ENCODE results near the gene MBTPS2.
A peak's percentile ranks its signal among the peaks of the same experiment; 100 is the strongest.
"Not testable (repeated sequence)": the region's sequence is repeated elsewhere in the genome, so short reads cannot be mapped to it uniquely, and the experiment has no call there.

Gene MBTPS2

DNA sequence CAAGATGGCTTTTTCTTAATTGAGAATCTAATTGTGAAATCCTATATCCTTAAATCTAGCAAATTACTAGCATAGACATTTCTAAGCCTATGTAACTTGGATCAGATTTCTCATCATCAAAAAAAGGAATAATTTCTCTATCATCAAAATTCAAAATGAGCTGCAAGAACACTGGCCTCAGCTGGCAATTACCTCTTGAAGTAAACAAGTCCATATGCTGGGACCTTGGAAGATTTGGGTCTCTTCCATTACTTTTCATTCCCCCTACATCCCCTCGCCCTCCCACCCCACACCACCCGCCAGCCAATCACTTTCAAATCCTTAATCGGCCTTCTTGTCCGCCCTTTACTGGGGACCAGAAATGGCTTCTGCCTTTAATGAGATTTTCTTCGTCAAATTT lies 23.3 kb upstream of the MBTPS2 start:
- no peaks in the 10 kb centered on the region for H3K4me1 Mint-ChIP-seq
- H3K4me3 Mint-ChIP-seq: no peak overlapping the region
- H3K36me3 Mint-ChIP-seq (ENCODE audit: low read depth): no peaks in the 10 kb centered on the region
- TF ChIP-seq, protein P1, sequence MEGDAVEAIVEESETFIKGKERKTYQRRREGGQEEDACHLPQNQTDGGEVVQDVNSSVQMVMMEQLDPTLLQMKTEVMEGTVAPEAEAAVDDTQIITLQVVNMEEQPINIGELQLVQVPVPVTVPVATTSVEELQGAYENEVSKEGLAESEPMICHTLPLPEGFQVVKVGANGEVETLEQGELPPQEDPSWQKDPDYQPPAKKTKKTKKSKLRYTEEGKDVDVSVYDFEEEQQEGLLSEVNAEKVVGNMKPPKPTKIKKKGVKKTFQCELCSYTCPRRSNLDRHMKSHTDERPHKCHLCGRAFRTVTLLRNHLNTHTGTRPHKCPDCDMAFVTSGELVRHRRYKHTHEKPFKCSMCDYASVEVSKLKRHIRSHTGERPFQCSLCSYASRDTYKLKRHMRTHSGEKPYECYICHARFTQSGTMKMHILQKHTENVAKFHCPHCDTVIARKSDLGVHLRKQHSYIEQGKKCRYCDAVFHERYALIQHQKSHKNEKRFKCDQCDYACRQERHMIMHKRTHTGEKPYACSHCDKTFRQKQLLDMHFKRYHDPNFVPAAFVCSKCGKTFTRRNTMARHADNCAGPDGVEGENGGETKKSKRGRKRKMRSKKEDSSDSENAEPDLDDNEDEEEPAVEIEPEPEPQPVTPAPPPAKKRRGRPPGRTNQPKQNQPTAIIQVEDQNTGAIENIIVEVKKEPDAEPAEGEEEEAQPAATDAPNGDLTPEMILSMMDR (IDR thresholded peaks at IDR 0.05): no peak
- H3K9me3 Mint-ChIP-seq: peaks cover 5% of the 10 kb centered on the region
- no peaks in the 10 kb centered on the region for H3K27me3 Mint-ChIP-seq (ENCODE audit: low read depth, poor library complexity)
- DNase-seq: no peak
- no peak overlapping the region for H3K27ac Mint-ChIP-seq

DNA sequence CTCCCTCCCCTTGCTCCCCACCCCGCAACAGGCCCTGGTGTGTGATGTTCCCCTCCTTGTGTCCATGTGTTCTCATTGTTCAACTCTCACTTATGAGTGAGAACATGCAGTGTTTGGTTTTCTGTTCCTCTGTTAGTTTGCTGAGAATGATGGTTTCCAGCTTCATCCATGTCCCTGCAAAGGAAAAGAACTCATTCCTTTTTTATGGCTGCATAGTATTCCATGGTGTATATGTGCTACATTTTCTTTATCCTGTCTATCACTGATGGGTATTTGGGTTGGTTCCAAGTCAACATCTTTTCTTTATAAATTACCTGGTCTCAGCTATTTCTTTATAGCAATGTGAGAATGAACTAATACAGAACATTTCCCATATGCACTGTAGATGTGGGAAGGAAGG lies 19.2 kb upstream of the MBTPS2 start:
- not testable (repeated sequence) for H3K9me3 Mint-ChIP-seq; H3K36me3 Mint-ChIP-seq (ENCODE audit: low read depth); H3K27me3 Mint-ChIP-seq (ENCODE audit: low read depth, poor library complexity); H3K27ac Mint-ChIP-seq; H3K4me3 Mint-ChIP-seq; DNase-seq; H3K4me1 Mint-ChIP-seq

DNA sequence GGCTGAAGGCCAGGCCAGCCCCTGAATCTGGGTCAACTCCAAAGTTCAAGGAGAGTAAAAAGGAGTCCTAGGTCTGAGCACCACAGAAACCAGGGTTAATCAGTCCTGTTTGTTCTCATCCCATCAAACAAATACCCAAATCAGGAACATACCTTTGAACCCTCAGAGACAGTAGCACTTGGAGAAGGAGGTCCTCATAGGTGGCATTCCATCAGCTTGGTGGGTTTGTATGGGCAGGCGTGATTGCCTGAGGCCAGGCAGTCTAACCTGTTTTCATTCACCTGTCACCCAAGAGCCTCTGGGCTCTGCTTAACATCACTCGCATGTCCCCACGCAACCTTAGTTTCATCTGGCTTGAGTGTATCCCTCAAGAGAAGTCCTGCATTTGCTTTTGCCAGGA lies 17.5 kb upstream of the MBTPS2 start:
- H3K4me1 Mint-ChIP-seq: no peaks in the 10 kb centered on the region
- DNase-seq: no peak
- H3K27me3 Mint-ChIP-seq (ENCODE audit: low read depth, poor library complexity): no peaks in the 10 kb centered on the region
- H3K27ac Mint-ChIP-seq: no peak overlapping the region
- no peaks in the 10 kb centered on the region for H3K9me3 Mint-ChIP-seq
- TF ChIP-seq, protein P1 (IDR thresholded peaks at IDR 0.05): no peak
- H3K36me3 Mint-ChIP-seq (ENCODE audit: low read depth): no peaks in the 10 kb centered on the region
- no peak overlapping the region for H3K4me3 Mint-ChIP-seq

DNA sequence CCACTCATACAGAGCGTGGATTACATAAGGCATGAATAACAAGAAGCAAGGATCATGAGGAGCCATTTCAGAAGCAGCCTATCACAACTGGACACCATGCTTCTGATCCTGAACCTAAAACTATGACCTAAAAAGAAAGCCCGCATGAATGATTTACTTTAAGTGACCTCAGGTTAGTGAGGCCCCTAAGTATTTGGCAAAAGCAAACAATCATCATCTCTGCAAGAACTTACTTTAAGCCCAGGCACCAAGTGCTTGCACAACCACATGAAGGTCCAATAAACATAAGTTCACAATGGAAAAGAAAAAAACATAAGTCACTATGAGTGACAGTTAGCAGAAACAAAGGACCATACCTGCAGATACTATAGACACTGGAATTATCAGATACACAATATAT lies 7.9 kb upstream of the MBTPS2 start:
- no peaks in the 10 kb centered on the region for H3K36me3 Mint-ChIP-seq (ENCODE audit: low read depth)
- H3K27me3 Mint-ChIP-seq (ENCODE audit: low read depth, poor library complexity): peaks cover 9% of the 10 kb centered on the region
- H3K27ac Mint-ChIP-seq: no peak overlapping the region
- no peaks in the 10 kb centered on the region for H3K9me3 Mint-ChIP-seq
- no peak for DNase-seq
- TF ChIP-seq, protein P1 (IDR thresholded peaks at IDR 0.05): no peak
- H3K4me3 Mint-ChIP-seq: no peak overlapping the region
- no peaks in the 10 kb centered on the region for H3K4me1 Mint-ChIP-seq

DNA sequence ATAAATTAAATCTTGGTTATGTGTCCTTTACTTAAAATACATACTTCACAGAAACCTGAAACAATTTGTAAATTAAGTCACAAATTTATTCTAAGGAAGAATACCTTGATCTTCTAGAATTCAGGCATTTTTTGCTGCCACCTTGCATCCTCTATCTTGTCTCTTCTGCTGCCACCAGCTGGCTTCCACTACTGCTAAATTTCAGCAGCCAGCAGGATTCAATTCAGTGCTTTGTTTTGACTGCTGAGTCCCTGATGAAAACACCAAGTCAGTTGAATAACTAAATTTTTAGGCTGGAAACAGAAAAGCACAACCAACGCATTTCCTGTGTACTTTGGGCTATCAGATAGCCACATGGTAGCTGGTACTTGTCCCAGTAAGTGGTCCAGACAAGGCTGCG lies 2.4 kb upstream of the MBTPS2 start:
- Mint-ChIP-seq H3K36me3 (ENCODE audit: low read depth) (no peaks in the 10 kb centered on the region), H3K4me1 (peaks cover 5% of the 10 kb centered on the region), H3K9me3 (no peaks in the 10 kb centered on the region), H3K4me3 (no peak overlapping the region), H3K27ac (no peak overlapping the region), H3K27me3 (ENCODE audit: low read depth, poor library complexity) (peaks cover 5% of the 10 kb centered on the region)
- TF ChIP-seq, protein P1 (IDR thresholded peaks at IDR 0.05): no peak
- DNase-seq: no peak

DNA sequence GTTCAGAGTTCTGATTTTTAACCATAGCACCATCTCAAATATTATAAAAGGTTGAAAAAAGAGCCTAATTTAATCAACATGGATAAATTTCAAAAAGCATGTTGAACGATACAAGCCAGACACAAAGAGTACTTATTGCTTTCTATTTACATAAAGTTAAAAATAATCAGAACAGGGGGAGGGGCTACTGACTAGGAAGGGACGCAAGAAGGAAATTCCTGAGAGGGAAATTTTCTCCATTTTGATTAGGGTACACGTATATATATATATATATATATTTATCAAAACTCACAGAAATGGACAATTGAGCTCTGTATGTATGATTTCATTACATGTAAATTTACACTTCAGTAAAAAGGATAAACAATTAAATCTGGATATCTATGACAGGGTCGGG lies 482 bp upstream of the MBTPS2 start:
- Mint-ChIP-seq H3K36me3 (ENCODE audit: low read depth) (peaks cover 5% of the 10 kb centered on the region), H3K27ac (peak overlapping the region; percentile 71)
- no peak for DNase-seq

More for the DNA sequence above, 482 bp upstream of the MBTPS2 start:
- TF ChIP-seq, protein P1 (IDR thresholded peaks at IDR 0.05): no peak
- no peaks in the 10 kb centered on the region for H3K27me3 Mint-ChIP-seq (ENCODE audit: low read depth, poor library complexity)
- H3K4me1 Mint-ChIP-seq: peaks cover 5% of the 10 kb centered on the region
- no peaks in the 10 kb centered on the region for H3K9me3 Mint-ChIP-seq
- peak overlapping the region; percentile 92 for H3K4me3 Mint-ChIP-seq
